IMR-90 (cell line): ENCODE data around the gene TPGS2. TPM values are rescaled to one million over a fixed set of nuclear protein-coding genes. Genes with fewer than 3 reads are reported as not detected.

Source experiments
- ATAC-seq: fragments of 200-7000 bp; cut with Tn5 transposase; 2 replicates; pipeline ENCODE4 v1.9.1; 2020; ENCODE audit warnings: low read depth, mild to moderate bottlenecking, moderate library complexity
- BruUV-seq: library from RNA; stranded (reverse); fragments of 400-500 nt; replicated peaks from 2 replicates; lab custom pipeline; 2021; lab: Mats Ljungman, UMichigan
- CTCF ChIA-PET: fragments of 300-600 bp; formaldehyde crosslinking; extraction: SDS; loops from one replicate; lab custom pipeline; 2021; ENCODE audit warnings: antibody characterized with exemption; lab: Yijun Ruan, JAX
- POLR2A ChIA-PET: fragments of 300-600 bp; sonication (Branson Sonifier 250); formaldehyde crosslinking; loops from one replicate; lab custom pipeline; 2022; ENCODE audit warnings: antibody characterized with exemption; ENCODE audit not compliant: unreplicated experiment; lab: Charles Lee
- DNase-seq: peaks from one replicate; pipeline ENCODE4 v3.0.0; 2013
- H2AFZ ChIP-seq: replicated peaks from 2 replicates; pipeline ENCODE3; 2013; ENCODE audit warnings: low read length, mild to moderate bottlenecking; ENCODE audit not compliant: poor library complexity
- H2AK5ac ChIP-seq: 2 replicates; pipeline ENCODE4 v1.6.1; 2013; ENCODE audit warnings: low read depth, low read length, inconsistent platforms
- H2AK9ac ChIP-seq: replicated peaks from 2 replicates; pipeline ENCODE3; 2013; ENCODE audit warnings: mild to moderate bottlenecking, low read depth, low read length, moderate library complexity; ENCODE audit not compliant: poor library complexity
- H2BK120ac ChIP-seq: 2 replicates; pipeline ENCODE4 v1.6.1; 2013; ENCODE audit warnings: low read depth, low read length, inconsistent platforms
- H2BK15ac ChIP-seq: 3 replicates; pipeline ENCODE4 v1.6.1; 2013; ENCODE audit warnings: low read depth, low read length, inconsistent platforms
- H2BK20ac ChIP-seq: 2 replicates; pipeline ENCODE4 v1.6.1; 2013; ENCODE audit warnings: low read depth, mild to moderate bottlenecking, inconsistent platforms, low read length, moderate library complexity
- H2BK5ac ChIP-seq: 2 replicates; pipeline ENCODE4 v1.6.1; 2013; ENCODE audit warnings: mild to moderate bottlenecking, low read depth, low read length, inconsistent platforms; ENCODE audit not compliant: poor library complexity, severe bottlenecking
- H3K14ac ChIP-seq: replicated peaks from 2 replicates; pipeline ENCODE4 v1.6.1; 2013; ENCODE audit warnings: low read depth, low read length, inconsistent platforms
- H3K18ac ChIP-seq: 2 replicates; pipeline ENCODE4 v1.6.1; 2013; ENCODE audit warnings: low read depth, low read length, control low read depth
- H3K23ac ChIP-seq: 2 replicates; pipeline ENCODE4 v1.6.1; 2013; ENCODE audit warnings: low read depth, low read length, inconsistent platforms
- H3K27ac ChIP-seq: 2 replicates; pipeline ENCODE4 v1.5.1; 2013; ENCODE audit warnings: mild to moderate bottlenecking, control low read depth, low read length; ENCODE audit not compliant: insufficient read depth
- H3K27me3 ChIP-seq: 2 replicates; pipeline ENCODE4 v1.6.1; 2013; ENCODE audit warnings: low read length; ENCODE audit not compliant: control insufficient read depth, insufficient read depth
- H3K36me3 ChIP-seq: 2 replicates; pipeline ENCODE4 v1.6.1; 2013; ENCODE audit warnings: low read length, mixed read lengths; ENCODE audit not compliant: control insufficient read depth, insufficient read depth
- H3K4ac ChIP-seq: 2 replicates; pipeline ENCODE4 v1.6.1; 2013; ENCODE audit warnings: low read depth, low read length, inconsistent platforms
- H3K4me1 ChIP-seq: 2 replicates; pipeline ENCODE4 v1.6.1; 2013; ENCODE audit warnings: low read length, mixed read lengths; ENCODE audit not compliant: control insufficient read depth, insufficient read depth
- H3K4me2 ChIP-seq: 2 replicates; pipeline ENCODE4 v1.6.1; 2013; ENCODE audit warnings: low read depth, mild to moderate bottlenecking, control low read depth, low read length, moderate library complexity
- H3K4me3 ChIP-seq: 2 replicates; pipeline ENCODE4 v1.5.1; 2013; ENCODE audit warnings: low read depth, mild to moderate bottlenecking, control low read depth, low read length, moderate library complexity; ENCODE audit not compliant: insufficient read depth
- H3K56ac ChIP-seq: 2 replicates; pipeline ENCODE4 v1.6.1; 2013; ENCODE audit warnings: low read length, inconsistent platforms; ENCODE audit not compliant: insufficient read depth; ENCODE audit errors: extremely low read depth
- H3K79me1 ChIP-seq, 2 experiments: 2 replicates each; pipeline ENCODE4 v1.6.1; 2013; ENCODE audit warnings: low read length in 2 of 2, inconsistent platforms in 1 of 2, low read depth in 1 of 2
- H3K9ac ChIP-seq: 2 replicates; pipeline ENCODE4 v1.6.1; 2013; ENCODE audit warnings: low read depth, low read length, control low read depth
- H3K9me1 ChIP-seq: 2 replicates; pipeline ENCODE4 v1.6.1; 2013; ENCODE audit warnings: low read length, inconsistent platforms; ENCODE audit not compliant: insufficient read depth
- H3K9me3 ChIP-seq: 2 replicates; pipeline ENCODE4 v1.6.1; 2013; ENCODE audit warnings: low read length; ENCODE audit not compliant: control insufficient read depth, insufficient read depth
- H4K20me1 ChIP-seq: 2 replicates; pipeline ENCODE4 v1.6.1; 2013; ENCODE audit warnings: low read length, inconsistent platforms; ENCODE audit not compliant: insufficient read depth
- H4K5ac ChIP-seq: 2 replicates; pipeline ENCODE4 v1.6.1; 2013; ENCODE audit warnings: mild to moderate bottlenecking, low read depth, low read length, control low read depth
- H4K8ac ChIP-seq, 2 experiments: 2 replicates each; pipeline ENCODE4 v1.6.1; 2013; ENCODE audit warnings: low read depth in 2 of 2, low read length in 2 of 2, control low read depth in 1 of 2, inconsistent platforms in 1 of 2
- H4K91ac ChIP-seq: 2 replicates; pipeline ENCODE4 v1.6.1; 2013; ENCODE audit warnings: low read depth, low read length, inconsistent platforms; ENCODE audit not compliant: insufficient read depth
- RAD21 ChIP-seq: IDR thresholded peaks from 2 replicates; pipeline ENCODE4 v1.6.1; 2012; ENCODE audit warnings: low read length, improper control_type of control experiment
- RCOR1 ChIP-seq: IDR thresholded peaks from 2 replicates; pipeline ENCODE4 v1.6.1; 2012; ENCODE audit warnings: mild to moderate bottlenecking, low read length, improper control_type of control experiment; ENCODE audit not compliant: insufficient replicate concordance
- WGBS, 2 experiments: methylation state at CpG; one replicate each; pipeline versions ENCODE4 v1.1.5 to v1.1.7; 2013; ENCODE audit warnings: missing lambda C conversion rate in 2 of 2; ENCODE audit not compliant: insufficient read length in 1 of 2; ENCODE audit errors: extremely low coverage in 2 of 2; 5-methylcytosine and 5-hydroxymethylcytosine counted together
- dilution Hi-C: fragments of 300-500 bp; cut with HindIII; formaldehyde crosslinking; loops from one replicate; pipeline ENCODE4 v1.14.3; 2018; ENCODE audit warnings: low sequenced_read_pairs; ENCODE audit not compliant: unreplicated experiment
- in situ Hi-C: fragments of 300-500 bp; cut with MboI; formaldehyde crosslinking; loops from 3 replicates; pipeline ENCODE4 v1.14.3; 2019; ENCODE audit warnings: low sequenced_read_pairs, inconsistent platforms, mixed read lengths
- intact Hi-C: fragments of 100-400 bp; cut with micrococcal nuclease; formaldehyde crosslinking; loops from 2 replicates; pipeline ENCODE4 v1.10.0; 2022
- polyA plus RNA-seq, 3 experiments: library from polyadenylated mRNA; depleted of rRNA; stranded (reverse); fragments of >200 nt; gene quantifications; 2 replicates each; pipeline ENCODE4 v1.2.3, GENCODE V29; 2012; ENCODE audit warnings: low replicate concordance in 1 of 3
- total RNA-seq: library from RNA; depleted of rRNA; stranded (reverse); fragments of >200 nt; gene quantifications from 2 replicates; pipeline ENCODE4 v1.2.3, GENCODE V29; 2012

The TPGS2 gene
- total and polyA plus RNA-seq, 2 of the 4 experiments (the other 2 are of a cell fraction), result 201 to 294 TPM

DNA sequence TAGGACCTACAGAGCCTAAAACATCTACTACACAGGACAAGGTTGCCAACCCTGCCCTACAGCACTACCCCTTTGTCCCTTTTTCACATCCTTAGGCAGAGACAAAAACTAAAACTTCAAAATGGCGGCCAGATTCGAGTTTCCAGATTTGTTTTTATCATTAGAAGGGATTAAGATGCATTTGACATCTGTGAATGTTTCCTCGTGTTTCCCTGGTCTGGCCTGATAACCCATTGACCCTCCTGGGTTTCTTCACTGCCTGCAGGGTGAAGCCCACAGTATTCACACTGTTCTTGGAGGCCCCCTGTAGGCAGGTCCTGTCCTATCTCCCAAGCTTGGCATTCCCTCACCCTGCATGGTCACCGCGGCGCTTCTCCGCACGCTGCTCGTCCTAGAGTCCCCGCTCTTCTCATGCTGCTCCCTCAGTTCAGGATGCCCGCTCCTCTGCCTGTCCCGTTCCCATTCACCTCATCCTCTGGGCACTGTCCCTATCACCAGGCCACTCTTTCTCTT is 67.6 kb downstream of the TPGS2 start:
- no peak overlapping the region for H3K27ac ChIP-seq
- no peak overlapping the region for H2AFZ ChIP-seq
- no peak overlapping the region for H2BK120ac ChIP-seq
- dilution Hi-C loops, result no loop called here
- no peak overlapping the region for H3K9ac ChIP-seq
- in situ Hi-C loops, result no loop called here
- no peaks in the 10 kb centered on the region for H3K9me3 ChIP-seq
- no peak overlapping the region for H3K18ac ChIP-seq
- no peak overlapping the region for H3K23ac ChIP-seq
- H3K56ac ChIP-seq, result no peak overlapping the region
- no peak overlapping the region for H3K4me2 ChIP-seq
- H3K14ac ChIP-seq, result no peak overlapping the region
- TF ChIP-seq RAD21, result no peak
- TF ChIP-seq RCOR1, result no peak
- ChIA-PET POLR2A (no interaction called here), CTCF (no interaction called here)
- no peak for ATAC-seq
- H3K4me3 ChIP-seq, result no peak overlapping the region
- DNase-seq, result no peak
- H4K20me1 ChIP-seq, result no peaks in the 10 kb centered on the region
- H2BK20ac ChIP-seq, result no peak overlapping the region
- WGBS, 2 experiments, result 90% methylated on average over 10 of the region's 12 CpGs; no CpG with 5 or more reads in 1 of the 2 experiments
- H2BK15ac ChIP-seq, result no peak overlapping the region
- no peak overlapping the region for H2BK5ac ChIP-seq
- no peak overlapping the region; the same call in 1 of the 2 replicates for H2AK5ac ChIP-seq
- no TSS peak for BruUV-seq
- no peak overlapping the region for H4K5ac ChIP-seq
- H3K36me3 ChIP-seq, result peaks cover 4% of the 10 kb centered on the region
- H2AK9ac ChIP-seq, result no peak overlapping the region
- intact Hi-C loops, result no loop called here
- peaks cover 0 to 7% of the 10 kb centered on the region in 2 experiments; a peak in 2 of 4 replicates for H3K79me1 ChIP-seq
- no peak overlapping the region for H3K4ac ChIP-seq
- H3K4me1 ChIP-seq, result peaks cover 14% of the 10 kb centered on the region
- H4K8ac ChIP-seq, result no peak overlapping the region
- no peak overlapping the region for H4K91ac ChIP-seq
- H3K9me1 ChIP-seq, result peaks cover 23% of the 10 kb centered on the region
- no peaks in the 10 kb centered on the region for H3K27me3 ChIP-seq
